ENCODE measurements around the gene GDF10.

DNA sequence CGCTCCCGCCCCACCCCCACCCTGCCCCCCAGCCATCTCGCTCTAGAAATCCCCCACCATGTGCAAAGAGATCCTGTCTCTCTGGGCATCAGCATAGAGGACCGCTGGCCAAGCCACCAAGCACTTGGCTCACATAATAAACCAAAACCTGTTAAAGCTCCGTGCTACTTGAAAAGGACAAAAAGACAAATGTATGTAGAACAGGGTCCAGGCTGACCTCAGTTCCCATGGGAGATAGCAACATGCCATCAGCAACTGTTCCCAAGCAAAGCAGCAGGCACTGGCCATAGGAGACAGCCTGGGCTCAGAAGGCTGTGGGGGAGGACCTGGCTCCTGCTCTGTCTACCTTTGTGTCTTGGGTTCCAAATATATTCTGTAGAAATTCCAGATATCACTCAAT is 38.4 kb upstream of the GDF10 start:
- TF ChIP-seq ZNF629 (tag by site-specific recombination; IDR thresholded peaks at IDR 0.05) (no peak), ZNF423 (tag by site-specific recombination; IDR thresholded peaks at IDR 0.05) (no peak), CTCF (tag by site-specific recombination; IDR thresholded peaks at IDR 0.05) (no peak), ZNF274 (IDR thresholded peaks at IDR 0.05; ENCODE audit: low read length) (no peak), ZNF274 (tag by site-specific recombination; IDR thresholded peaks at IDR 0.05; ENCODE audit: borderline replicate concordance) (no peak), ZNF138 (tag by site-specific recombination; IDR thresholded peaks at IDR 0.05; ENCODE audit: borderline replicate concordance) (no peak), ZNF660 (tag by site-specific recombination; IDR thresholded peaks at IDR 0.05) (no peak), ZNF169 (tag by site-specific recombination; IDR thresholded peaks at IDR 0.05) (no peak), REST (tag by site-specific recombination; IDR thresholded peaks at IDR 0.05) (no peak), ZNF560 (tag by site-specific recombination; IDR thresholded peaks at IDR 0.05; ENCODE audit: borderline replicate concordance) (no peak), ZNF132 (tag by site-specific recombination; IDR thresholded peaks at IDR 0.05; ENCODE audit: borderline replicate concordance) (no peak)
